H1 (cell line): Measurements from ENCODE around the gene SCRN1. TPM values are rescaled to one million over a fixed set of nuclear protein-coding genes. Genes with fewer than 3 reads are reported as not detected.

Experiments used
- HDAC6 ChIP-seq: IDR thresholded peaks from one replicate; pipeline ENCODE4 v1.7.1; 2012; ENCODE audit warnings: low read depth, mild to moderate bottlenecking, inconsistent platforms, low read length, moderate library complexity
- KDM4A ChIP-seq: IDR thresholded peaks from one replicate; pipeline ENCODE4 v1.7.1; 2012; ENCODE audit warnings: low read depth, mild to moderate bottlenecking, moderate library complexity, low read length, inconsistent platforms; ENCODE audit not compliant: severe bottlenecking
- RAD21 ChIP-seq, 2 experiments: IDR thresholded peaks in 1 of 2; conservative IDR thresholded peaks in 1 of 2; 2 replicates each; pipeline ENCODE4 v1.6.1; 2011; ENCODE audit warnings: low read depth in 2 of 2, low read length in 2 of 2, improper control_type of control experiment in 1 of 2, inconsistent platforms in 1 of 2, mild to moderate bottlenecking in 1 of 2, moderate library complexity in 1 of 2
- SIRT6 ChIP-seq: IDR thresholded peaks from one replicate; pipeline ENCODE4 v1.7.1; 2012; ENCODE audit warnings: low read length, inconsistent platforms
- TCF12 ChIP-seq: IDR thresholded peaks from 2 replicates; pipeline ENCODE4 v1.6.1; 2011; ENCODE audit warnings: low read depth, mild to moderate bottlenecking, low read length
- polyA plus RNA-seq, 7 experiments: library from polyadenylated mRNA; depleted of rRNA in 3 of 7; stranded (reverse) in 5 of 7; unstranded in 2 of 7; fragments of >200 nt in 5 of 7; fragments of 200-250 nt in 2 of 7; gene quantifications; 1 replicate in 5 of 7; 2 replicates in 1 of 7; 4 replicates in 1 of 7; pipeline versions ENCODE4 v1.2.1 to v1.2.3, GENCODE V29; 2011 to 2013; ENCODE audit warnings: missing spikeins in 2 of 7, mixed read lengths in 2 of 7
- total RNA-seq: library from RNA; stranded (reverse); fragmentation: NEBNext Ultra II Directional; extraction: Animal tissue kit (Norgen Biotek cat#: 25700); gene quantifications from 2 replicates; pipeline ENCODE4 v1.2.1, GENCODE V29; 2021

The SCRN1 gene
- total and polyA plus RNA-seq, 2 of the 8 experiments (the other 6 are each of a cell fraction or from before 2014, with no cell fraction given) = 36.0 to 75.8 TPM

DNA sequence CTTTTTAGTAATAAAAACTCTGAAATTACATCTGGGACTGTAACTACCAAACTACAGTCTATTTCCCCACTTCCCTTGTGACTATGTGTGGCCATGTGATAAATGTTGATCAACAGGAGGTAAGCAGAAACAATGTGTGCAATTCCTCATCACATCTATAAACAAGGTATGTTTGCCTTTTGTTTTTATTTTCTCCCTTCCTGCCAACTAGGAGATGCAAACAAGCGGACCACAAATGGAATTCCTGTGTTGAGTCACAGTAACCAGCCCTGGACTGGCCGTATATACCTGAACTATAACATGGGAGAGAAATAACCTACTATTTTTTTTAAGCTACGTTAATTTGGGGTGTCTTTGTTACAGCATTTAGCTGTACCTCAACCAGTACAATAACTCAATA lies 52.5 kb downstream of the SCRN1 start (continued):
- no peak for TF ChIP-seq TCF12
- no peak for TF ChIP-seq SIRT6
- no peak for TF ChIP-seq RAD21 (IDR thresholded peaks at IDR 0.05 in 1 of 2, conservative IDR thresholded peaks at IDR 0.05 in 1 of 2; ENCODE audit: low read depth in 2 of 2, low read length in 2 of 2)
- TF ChIP-seq KDM4A = no peak
- TF ChIP-seq HDAC6 = no peak
